NCI-H82 treated with DMSO at 0.1 percent for 48 hours (cell line): ENCODE measurements around the gene FLNB.

ENCODE experiments used
- DNase-seq: peaks from one replicate; lab custom pipeline; 2025; ENCODE audit not compliant: unreplicated experiment; lab: John Stamatoyannopoulos, UW

The FLNB gene

DNA sequence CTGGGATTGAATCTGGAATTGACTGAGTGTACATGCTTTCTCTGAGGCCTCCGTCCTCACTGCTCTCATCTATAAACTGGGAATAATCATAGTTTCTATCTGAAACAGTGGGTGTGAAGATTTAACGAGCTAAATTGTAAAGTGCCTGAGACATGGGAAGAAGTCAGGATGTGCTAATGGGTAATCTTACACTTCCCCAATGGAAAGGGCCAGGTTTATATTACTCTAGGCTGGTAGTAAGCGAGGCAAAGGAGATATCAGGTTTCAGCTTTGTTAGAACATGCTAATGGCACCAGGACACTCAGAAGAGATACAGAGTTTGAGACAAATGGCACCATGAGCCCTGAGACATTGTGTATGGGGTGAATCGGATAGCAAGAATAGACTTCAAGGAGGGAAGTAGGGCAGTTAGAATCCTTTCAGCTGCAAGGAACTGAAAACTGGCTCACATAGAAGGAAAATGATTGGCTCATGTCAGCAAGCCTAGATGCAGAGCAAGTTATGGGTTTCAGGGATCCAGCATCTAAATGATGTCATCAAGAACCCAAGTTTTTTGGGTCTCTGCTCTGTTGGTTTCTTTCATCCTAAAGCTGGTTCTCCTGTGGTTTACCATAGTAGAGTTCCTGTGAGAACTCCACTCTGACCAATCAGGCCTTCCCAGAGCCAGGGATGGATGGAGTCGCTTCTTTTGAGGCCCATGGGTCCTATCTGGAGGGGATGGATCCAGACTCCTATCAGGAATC lies 21.8 kb downstream of the FLNB start:
- DNase-seq, result no peak

DNA sequence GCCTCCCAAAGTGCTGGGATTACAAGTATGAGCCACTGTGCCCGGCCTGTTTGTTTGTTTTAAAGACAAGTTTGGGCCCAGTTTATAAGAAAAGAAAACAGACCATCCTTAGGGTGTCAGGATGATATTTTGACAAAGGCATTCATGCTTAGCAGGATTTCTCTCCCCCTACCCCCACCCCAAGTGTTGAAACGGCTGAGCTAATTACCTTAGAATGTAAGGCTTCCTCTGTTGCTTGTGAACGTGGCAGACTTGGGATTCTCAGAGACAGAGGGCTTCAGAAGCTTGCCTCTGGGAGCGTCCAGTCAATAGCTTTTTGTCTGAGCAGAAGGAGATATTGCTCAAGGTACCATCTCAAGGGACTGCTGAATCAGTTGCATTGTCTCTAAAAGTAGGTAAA lies 24.0 kb downstream of the FLNB start:
- DNase-seq, result no peak

DNA sequence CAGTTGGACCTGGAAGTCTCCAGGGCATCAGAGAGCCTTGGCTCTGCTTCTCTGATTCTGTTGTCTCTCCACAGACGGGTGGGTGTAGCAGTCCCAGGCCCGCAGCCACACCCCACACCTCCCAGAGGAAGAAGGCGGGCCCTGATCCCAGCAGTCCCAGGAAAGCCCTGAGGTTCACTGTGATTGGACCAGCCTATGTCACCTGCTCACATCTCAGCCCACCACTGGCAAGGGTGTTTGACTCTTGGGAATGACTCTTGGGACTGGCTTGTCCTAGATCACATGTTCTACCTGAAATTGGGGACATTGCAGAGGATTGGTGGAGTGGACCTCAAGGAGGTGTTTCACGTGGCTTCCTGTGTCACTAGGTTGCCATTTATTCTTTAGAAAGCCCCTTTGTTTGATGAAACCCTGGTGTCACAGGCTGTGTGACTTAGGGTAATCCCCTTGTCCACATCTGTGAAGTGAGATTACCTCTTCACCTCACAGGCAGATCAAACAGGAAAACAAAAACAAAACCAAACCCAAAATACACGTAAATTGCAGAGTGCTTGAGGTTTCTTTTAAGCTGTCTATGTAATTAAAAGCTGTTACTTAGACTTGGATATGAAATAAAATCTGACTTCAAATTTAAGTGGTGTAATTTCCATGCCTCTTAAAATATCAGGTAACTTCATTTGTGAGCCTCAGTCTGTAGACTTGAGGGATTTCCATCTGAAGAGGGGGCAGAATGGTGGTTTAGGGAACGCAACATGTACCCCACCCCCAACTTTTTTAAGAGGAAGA lies 26.7 kb downstream of the FLNB start:
- no peak for DNase-seq

DNA sequence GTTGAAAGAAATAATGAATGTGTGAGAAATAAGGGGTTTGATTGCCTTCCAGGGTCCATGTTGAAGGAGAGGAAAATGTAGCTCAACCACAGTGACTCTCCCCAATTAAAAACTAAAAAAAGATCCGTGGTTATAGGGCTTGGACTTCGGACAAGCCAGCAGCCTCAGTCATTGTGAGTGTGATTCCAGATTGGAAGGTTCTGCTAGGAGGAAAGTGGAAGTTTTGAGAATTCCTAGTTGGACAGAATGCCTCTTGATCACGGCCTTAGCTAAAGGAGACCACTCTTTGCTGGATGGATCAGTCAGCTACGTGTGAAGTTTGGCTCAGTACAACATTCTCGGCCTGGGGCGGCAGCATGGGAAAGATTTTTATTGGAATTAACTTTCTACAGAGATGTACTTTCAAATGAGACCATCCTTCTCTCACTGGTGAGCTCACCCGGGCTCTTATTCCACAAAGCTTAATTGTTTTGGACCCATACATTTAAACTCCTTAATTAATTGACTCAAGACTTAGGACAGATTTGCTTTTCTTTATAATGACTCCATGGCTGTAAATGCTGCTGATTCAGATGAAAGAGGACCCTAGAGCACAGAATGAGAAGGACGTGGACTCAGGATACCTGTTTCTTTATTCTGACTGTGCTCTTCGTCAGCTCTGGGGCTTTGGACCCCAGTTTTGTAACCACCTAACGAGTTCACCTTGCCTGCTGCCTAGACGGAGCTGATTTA lies 27.5 kb downstream of the FLNB start:
- no peak for DNase-seq

DNA sequence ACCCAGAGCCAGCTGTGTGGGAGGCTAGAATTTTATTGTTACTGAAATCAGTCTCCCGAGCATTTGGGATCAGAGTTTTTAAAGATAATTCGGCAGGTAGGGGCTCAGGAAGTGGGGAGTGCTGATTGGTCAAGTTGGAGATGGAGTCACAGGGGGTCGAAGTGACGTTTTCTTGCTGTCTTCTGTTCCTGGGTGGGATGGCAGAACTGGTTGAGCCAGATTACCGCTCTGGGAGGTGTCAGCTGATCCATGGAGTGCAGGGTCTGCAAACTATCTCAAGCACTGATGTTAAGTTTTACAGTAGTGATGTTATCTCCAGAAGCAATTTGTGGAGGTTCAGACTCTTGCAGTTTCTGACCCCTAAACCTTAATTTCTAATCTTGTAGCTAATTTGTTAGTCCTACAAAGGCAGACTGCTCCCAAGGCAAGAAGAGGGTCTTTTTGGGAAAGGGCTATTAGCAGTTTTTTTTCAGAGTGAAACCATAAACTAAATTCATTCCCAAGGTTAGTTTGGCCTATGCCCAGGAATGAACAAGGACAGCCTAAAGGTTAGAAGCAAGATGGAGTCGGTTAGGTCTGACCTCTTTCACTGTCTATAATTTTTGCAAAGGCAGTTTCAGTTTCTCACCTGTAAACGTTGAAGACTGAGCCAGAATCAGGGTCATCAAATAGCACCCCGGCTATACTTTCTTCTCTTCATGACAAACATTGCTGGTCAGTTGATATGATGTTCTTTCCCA lies 28.2 kb downstream of the FLNB start:
- no peak for DNase-seq

DNA sequence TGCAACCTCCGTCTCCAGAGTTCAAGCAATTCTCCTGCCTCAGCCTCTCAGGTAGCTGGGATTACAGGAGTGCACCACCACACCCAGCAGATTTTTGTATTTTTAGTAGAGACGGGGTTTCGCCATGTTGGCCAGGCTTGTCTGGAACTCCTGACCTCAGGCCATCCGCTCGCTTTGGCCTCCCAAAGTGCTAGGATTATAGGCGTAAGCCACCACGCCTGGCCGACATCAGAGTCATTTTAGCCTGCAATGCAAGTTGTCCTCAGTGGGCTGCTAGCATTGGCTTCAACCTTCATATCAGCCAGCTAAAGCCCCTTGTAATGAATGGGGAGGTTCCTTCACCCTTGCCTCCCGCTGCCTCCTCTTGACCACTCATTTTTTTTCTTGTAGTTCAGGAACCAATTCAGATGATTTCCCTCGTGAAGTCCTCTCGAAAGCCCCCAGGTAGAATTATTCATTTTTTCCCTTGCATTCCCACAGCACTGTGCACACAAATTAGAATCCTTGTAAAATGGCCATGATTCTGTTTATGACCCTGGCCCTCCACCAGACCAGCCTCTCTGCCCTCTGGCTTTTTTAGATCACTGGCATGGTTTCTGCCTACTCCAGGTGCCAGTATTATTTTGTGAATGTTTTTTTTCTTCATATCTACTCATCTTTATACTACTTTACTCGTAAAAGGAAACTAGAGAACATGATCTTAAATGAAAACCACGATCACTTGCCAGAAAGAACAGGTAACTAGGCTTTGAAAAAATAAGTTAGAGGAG lies 29.1 kb downstream of the FLNB start:
- DNase-seq, result no peak

DNA sequence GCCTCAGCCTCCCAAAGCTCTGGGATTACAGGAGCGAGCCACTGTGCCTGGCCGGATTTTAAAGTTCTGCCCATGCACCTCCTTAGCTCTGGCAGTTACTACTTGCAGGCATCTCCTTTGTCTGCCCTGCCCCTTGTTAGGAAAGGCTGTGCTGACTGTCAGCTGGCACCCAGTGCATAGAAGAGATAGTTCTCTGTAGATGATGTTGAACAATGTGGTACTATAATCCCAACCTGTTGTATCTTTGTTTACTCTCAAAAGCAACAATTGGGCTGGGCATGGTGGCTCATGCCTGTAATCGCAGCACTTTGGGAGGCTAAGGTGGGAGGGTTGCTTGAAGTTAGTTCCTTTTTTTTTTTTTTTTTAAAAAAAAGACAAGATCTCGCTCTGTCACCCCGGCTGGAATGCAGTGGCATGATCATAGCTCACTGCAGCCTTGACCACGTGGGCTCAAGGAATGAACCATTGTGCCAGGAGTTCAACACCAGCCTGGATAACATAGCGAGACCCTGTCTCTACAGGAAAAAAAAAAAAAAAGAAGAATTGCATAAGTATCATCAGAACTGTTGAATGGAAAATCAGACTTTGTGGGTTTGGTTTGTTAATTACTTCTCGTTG lies 30.6 kb downstream of the FLNB start:
- no peak for DNase-seq

DNA sequence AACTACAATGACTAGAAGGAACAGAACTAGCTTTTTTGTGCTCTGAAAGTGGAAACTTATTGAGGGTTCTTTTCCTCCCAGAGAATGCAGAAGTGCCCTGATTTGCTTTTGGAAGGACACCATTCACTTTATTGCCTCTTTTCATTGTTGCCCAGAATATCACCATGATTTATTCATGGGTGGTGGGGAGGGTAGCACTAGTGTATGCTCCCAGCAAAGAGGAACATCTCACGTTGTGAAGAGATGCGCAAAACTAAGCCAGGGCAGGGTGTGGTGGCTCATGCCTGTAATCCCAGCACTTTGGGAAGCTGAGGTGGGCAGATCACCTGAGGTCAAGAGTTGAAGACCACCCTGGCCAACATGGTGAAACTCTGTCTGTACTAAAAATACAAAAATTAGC lies 31.4 kb downstream of the FLNB start:
- DNase-seq, result no peak

DNA sequence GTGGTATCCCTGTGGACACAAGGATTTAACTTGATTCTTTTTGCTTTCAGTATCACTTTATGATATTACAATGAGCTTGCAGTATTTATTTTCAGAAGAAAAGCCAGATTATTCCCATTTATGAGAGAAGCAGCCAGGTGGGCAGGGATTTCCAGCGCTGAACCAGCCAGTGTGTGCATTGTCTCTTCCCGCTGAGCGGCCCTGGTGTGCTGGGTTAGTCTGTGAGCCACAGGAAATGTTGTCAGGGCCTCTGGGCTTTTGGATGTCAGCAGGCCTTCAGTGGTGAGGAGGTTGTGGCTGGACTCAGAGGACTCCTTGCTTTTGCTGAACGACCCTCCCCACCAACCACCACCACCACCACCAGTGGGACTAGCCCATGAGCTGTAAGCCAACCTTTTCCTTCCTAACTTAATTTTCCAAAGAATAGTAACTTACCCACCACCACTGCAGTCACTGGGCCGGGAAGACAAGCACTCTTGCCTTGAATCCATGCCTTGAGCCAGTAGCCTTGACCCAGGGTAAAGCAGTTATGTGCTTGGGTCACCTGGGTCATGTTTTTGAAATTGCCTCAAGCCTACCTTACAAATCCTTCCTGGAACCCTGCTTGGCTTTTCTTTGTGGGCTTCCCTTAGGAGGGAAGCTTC lies 33.1 kb downstream of the FLNB start:
- DNase-seq, result no peak

DNA sequence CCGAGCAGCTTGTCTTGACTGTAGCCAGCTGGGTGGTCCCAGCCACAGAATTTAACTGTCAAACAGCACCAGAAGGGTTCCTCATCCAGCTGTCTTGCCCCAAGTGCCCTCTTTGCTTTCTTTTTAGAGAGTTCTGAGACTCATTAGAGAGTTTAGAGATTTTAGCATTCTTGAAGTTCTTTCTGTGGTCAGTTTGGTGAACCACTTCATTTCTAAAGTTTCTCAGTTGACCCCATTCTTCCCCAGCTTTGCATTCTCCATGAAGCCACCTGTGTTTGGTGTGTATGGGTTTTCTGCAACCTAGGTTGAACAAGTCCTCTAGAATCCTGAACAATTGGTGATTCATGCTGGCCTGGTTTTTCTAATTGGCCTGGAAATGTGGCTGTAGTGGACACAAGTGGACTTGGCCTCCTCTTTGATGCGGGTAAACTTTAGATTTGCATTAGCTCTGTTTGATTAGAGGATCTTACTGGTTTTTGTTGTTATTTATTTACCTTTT lies 33.7 kb downstream of the FLNB start:
- DNase-seq, result no peak

DNA sequence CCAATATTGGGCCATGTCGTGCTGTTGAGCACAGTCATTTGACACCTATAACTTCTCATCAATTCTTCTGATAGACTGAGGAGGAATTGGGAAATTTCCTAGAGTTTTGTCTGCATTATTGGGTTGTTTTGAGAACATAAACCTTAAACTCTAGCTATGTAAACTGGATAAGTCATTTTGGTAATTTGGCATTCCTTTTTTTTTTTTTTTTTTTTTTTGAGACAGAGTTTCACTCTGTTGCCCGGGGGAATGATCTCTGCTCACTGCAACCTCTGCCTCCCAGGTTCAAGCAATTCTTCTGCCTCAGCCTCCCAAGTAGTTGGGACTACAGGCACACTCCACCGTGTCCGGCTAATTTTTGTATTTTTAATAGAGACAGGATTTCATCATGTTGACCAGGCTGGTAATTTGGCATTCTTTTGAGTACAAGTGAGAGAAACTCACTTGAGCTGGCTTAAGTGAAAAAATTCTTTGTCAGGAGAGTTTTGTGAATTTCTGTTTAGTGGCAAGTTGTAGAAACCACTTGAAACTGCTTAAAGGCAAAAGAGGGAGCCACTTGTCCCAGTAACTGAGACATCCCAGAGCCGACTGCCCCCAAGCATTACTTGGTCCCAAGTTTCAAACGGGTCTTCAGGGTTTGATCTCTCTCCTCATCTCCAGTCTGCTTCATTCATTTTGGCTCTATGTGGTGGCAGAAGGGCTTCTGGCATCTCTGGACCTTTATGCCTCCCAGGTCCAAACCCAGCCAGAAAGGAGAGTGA lies 34.9 kb downstream of the FLNB start:
- no peak for DNase-seq

DNA sequence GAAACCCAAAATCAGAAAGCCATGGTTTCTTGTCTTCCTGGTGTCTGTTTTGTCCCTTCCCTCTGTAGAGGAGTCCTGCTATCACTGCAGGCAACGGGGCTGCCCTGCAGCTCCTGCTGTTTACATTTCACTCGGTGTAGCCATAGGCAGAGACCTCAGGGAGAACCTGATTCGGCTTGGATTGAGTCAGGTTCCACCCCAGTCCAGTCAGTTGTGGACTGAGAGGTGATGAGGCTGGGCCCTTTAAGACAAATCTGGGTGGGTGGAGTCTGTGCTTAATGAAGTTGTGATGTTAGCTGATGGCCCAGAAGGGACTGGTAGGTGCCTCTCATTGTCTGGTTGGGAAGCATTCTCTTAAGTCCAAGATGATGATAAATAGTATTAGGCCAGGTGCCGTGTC lies 35.7 kb downstream of the FLNB start:
- DNase-seq, result no peak

DNA sequence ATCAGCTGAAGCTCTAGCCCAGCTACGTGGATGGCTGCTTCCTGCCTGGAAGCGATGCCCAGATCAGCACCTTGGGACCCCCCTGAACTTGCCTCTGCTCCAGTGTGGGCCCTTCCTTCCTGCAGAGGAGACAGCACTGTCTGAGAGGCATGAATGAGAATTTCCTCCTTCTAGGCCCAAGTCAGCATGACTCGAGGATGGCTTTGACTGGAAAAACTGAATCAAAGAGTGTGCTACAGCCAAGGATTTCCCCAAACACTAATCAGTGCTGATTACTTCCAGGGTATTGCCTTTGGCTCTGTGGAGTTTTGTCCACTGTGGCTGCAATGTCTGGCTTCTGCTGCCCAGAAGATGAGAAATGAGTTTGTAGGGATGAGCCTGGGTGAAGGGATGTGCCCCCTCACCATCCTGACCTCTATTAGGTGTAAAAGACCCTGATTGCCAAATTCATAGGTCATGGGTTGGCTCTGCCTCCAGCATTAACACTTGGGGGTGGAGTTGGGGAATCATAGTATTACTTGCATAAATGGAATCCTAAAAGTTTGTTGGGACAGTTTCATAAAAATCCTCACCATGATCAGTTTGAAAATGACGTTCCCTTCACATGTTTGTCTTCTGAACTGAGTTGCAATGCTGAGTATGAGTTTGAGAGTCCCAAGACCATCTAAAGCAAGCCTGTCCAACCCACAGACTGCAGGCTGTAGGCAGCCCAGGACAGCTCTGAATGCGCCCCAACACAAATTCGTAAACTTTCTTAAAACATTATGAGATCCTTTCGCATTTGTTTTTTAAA lies 36.7 kb downstream of the FLNB start:
- DNase-seq, result no peak

DNA sequence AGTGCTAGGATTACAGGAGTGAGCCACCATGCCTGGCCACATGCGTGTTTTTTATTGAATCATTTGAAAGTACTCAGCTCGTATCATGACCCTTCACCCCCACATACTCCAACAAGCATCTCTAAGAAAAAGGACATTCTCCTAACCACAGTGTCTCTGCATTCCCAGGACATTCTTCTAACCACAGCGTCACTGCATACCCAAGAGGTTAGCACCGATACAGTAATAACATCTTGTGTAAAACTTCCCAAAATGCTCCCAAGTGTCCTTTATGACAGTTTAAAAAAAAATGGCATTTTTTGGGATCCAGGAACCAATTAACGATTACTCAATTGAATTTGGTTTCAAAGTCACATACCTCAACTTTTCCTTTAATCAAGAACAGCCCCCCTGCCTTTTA lies 39.6 kb downstream of the FLNB start:
- DNase-seq, result no peak

DNA sequence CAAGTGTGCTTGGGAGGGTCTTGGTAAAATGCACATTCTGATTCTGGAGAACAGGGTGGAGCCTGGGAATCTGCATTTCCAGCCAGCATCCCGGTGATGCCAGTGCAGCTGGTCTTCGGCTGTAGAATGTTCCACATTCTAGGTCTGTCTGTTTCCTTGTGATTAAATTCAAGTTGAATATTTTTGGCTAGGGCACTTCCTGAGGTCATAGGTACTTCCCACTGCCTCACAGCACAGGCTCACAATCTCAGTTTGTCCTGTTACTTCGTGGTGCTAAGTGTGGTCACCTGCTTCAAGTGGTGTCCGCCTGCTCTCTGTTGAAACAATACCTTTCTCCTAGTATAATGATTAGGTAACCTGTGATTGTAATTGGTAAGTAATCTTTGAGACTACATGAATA lies 40.1 kb downstream of the FLNB start:
- no peak for DNase-seq

DNA sequence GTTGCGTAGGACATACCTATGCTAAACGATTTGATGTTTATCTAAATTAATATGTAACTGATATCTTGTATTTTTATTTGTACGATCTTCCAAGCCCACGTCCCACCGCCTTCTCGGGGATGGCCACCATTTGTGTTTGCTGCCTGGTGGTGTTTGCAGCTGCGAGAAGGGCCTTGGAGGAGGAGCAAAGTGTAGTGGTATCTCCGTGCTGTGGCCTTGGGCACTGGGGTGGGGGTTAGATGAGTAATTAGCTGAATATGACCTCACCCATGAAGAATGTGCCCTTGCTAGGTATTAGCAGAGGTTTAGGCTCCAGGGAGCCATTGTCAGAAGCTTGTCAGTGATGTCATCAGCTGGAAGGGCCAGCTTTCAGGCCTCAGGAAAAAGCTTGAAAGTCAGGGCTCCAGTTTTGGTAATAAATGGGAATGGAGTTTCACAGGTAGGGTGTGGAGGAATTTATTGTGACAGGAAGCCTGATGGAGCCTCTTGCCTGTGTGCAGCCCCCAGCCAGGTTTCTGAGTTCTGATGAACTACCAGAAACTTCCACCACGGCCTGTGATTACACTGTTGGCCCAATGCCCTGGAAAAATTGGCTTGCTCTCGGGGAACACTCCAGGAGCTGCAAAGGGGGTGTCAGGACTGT lies 41.0 kb downstream of the FLNB start:
- DNase-seq, result no peak

DNA sequence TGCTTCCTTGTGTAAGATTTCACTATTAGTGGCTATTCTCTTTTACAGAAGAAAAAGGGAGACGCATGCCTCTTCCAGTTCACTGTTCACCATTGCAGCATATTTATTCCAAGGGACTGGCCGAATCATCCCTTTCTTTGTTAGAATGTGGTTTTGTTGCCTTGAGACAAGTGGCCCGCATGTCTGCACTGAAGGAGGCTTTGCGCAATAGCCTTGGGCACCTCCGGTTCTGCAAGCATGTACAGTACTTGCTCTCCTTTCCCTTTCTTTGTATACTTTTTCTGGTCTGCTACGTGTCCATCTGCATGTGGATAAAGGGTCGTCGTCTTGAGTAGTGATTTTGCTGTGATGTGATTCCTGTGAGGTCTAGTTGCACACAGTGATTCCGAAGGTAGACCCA lies 43.0 kb downstream of the FLNB start:
- DNase-seq, result no peak
